ENCODE measurements around the gene ZNF143. TPM values are rescaled to one million over a fixed set of nuclear protein-coding genes. Genes with fewer than 3 reads are reported as not detected.
"Not testable (repeated sequence)": the region's sequence is repeated elsewhere in the genome, so short reads cannot be mapped to it uniquely, and the experiment has no call there.

The ZNF143 gene
- 10 to 100 TPM; 20.7 to 45.6 (median 28.4) TPM for total RNA-seq

DNA sequence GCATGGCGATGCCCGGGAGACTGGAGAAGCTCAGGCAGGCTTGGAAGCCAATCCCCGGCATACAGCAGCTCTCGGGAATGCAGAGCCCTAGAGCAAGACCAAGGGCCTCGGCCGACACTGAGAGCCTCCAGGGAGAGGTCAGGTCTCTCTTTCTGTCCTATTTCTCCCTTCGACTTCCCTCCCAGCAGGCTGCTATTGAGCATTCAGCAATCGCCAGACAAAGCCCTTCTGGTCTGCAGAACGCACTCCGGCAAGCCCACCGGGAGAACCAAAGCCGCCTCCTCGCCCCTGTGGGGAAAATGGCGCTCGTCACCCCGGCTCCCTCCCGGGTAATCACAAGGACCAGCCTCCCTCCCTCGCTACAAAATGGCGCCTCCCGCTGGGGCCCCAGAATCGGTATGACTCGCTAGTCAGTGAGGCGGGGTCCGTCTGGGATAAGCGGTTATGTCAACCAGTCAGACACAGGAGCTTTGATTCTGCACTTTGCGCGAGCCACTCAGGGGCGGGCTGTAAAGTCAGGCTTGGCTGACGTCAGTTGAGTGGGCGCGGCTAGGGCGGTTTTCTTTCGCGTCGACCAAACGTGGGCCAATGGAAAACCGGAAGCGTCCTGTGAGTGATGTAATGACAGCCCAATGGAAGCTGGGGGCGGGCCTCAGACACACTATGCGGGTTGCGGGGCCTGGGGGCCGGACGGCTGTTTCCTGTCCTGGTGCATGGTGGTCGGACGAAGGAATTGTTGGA, at the start of gene ZNF143:
Gene ZNF143 (plus strand): TSS at position 691 of the 741 bp plus-strand sequence. CDS start 10,297 bp downstream, outside the sequence.
- TF ChIP-seq, protein P1, sequence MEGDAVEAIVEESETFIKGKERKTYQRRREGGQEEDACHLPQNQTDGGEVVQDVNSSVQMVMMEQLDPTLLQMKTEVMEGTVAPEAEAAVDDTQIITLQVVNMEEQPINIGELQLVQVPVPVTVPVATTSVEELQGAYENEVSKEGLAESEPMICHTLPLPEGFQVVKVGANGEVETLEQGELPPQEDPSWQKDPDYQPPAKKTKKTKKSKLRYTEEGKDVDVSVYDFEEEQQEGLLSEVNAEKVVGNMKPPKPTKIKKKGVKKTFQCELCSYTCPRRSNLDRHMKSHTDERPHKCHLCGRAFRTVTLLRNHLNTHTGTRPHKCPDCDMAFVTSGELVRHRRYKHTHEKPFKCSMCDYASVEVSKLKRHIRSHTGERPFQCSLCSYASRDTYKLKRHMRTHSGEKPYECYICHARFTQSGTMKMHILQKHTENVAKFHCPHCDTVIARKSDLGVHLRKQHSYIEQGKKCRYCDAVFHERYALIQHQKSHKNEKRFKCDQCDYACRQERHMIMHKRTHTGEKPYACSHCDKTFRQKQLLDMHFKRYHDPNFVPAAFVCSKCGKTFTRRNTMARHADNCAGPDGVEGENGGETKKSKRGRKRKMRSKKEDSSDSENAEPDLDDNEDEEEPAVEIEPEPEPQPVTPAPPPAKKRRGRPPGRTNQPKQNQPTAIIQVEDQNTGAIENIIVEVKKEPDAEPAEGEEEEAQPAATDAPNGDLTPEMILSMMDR (IDR thresholded peaks at IDR 0.05) = no peak
- DNase-seq (ENCODE audit: low spot score) = peak; percentile 99
- ATAC-seq (ENCODE audit: low FRiP score) = peak; percentile 99

- TF ChIP-seq, protein P1 (IDR thresholded peaks at IDR 0.05) = no peak
- no peak for ATAC-seq (ENCODE audit: low FRiP score)
- no peak for DNase-seq (ENCODE audit: low spot score)
Observed at GRCh38 chr11:9428706-9429105, 32.1 kb upstream of the ZNF143 start.

DNA sequence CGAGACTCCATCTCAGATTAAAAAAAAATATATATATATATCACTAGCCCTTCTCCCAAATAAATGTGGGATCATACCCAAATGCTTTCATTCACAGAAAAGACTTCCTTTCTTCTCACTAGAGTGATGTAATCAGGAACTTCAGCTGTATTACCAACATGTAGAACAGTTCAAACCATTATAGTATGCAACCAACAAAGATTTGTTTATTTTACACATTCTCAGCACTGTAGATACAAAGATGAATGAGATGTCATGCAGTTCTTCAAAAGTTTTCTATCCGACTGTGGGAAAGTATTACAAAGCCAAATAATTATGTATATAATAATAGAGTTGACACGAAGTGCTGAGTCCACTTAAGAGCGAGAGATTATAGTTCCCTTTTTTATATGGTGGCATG, 22.2 kb upstream of the ZNF143 start:
- ATAC-seq (ENCODE audit: low FRiP score) (no peak), DNase-seq (ENCODE audit: low spot score) (no peak)
- TF ChIP-seq, protein P1 (IDR thresholded peaks at IDR 0.05) = no peak

GRCh38 chr11:9446230-9446629, 14.6 kb upstream of the ZNF143 start:
- DNase-seq (ENCODE audit: low spot score) = no peak
- no peak for ATAC-seq (ENCODE audit: low FRiP score)

DNA sequence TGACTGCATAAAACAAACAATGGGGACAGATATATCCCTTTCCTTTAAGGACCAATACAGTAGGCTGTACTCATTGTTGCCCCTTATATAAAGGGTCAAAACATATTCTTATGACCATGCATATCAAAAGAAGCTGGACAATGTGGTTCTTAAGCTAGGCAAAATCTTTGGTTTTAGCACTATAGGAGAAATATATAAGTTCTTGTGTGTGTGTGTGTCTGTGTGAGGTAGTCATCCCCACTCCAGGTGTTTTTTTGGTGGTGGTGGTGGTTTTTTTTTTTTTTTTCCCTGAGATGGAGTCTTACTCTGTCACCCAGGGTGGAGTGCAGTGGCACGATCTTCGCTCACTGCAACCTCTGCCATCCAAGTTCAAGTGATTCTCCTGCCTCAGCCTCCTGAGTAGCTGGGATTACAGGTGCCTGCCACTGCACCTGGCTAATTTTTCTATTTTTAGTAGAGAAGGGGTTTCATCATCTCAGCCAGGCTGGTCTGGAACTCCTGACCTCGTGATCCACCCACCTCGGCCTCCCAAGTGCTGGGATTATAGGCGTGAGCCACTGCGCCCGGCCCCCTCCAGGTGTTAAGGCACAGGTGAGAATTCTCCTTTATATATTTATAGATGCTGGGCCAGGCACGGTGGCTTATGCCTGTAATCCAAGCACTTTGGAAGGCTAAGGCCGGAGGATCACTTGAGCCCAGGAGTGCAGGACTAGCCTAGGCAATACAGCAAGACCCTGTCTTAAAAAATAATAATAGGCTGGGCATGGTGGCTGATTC, 12.0 kb upstream of the ZNF143 start:
- TF ChIP-seq, protein P1 (IDR thresholded peaks at IDR 0.05) = no peak
- ATAC-seq (ENCODE audit: low FRiP score) (no peak), DNase-seq (ENCODE audit: low spot score) (no peak)

More at GRCh38 chr11:9446230-9446629, 14.6 kb upstream of the ZNF143 start:
- TF ChIP-seq, protein P1 (IDR thresholded peaks at IDR 0.05) = no peak

DNA sequence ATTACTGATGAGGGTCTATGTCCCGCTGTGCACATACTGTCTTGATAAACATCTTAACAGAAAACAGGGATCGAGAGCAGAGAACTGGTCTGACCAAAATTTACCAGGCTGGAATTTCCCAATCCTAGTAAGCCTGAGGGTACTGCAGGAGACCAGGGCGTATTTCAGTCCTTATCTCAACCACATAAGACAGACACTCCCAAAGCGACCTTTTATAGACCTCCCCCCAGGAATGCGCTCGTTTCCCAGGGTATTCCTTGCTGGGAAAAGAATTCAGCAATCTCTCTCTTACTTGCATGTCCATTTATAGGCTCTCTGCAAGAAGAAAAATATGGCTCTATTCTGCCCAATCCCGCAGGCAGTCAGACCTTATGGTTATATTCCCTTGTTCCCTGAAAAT, 8.8 kb upstream of the ZNF143 start:
- not testable (repeated sequence) for DNase-seq (ENCODE audit: low spot score); ATAC-seq (ENCODE audit: low FRiP score)

DNA sequence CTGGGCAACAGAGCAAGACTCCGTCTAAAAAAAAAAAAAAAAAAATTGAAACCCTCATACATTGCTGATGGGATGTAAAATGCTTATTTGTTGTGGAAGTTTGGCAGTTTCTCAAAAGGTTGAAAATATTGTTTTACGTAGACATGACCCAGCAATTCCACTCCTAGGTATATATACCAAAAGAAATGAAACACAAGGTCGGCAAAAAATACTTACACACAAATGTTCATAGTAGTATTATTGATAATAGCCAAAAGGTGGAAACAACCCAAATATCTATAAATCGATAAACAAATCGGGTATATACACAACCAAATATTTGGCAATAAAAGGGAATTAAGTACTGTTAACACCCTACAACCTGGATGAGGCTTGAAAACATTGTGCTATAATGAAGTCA, 5.1 kb upstream of the ZNF143 start:
- ATAC-seq (ENCODE audit: low FRiP score) (no peak), DNase-seq (ENCODE audit: low spot score) (no peak)
- TF ChIP-seq, protein P1 (IDR thresholded peaks at IDR 0.05) = no peak

All from omental fat pad (tissue), 4 donors.